Mucosa of stomach (tissue), 1 donor: ENCODE results near the gene OSBPL5.
"Not testable (repeated sequence)": the region's sequence is repeated elsewhere in the genome, so short reads cannot be mapped to it uniquely, and the experiment has no call there.

ENCODE experiments used
- H3K27me3 ChIP-seq: one replicate; pipeline ENCODE4 v1.7.0; 2013; ENCODE audit warnings: mild to moderate bottlenecking, low read length; ENCODE audit not compliant: control insufficient read depth, insufficient read depth
- H3K36me3 ChIP-seq: one replicate; pipeline ENCODE4 v1.7.0; 2013; ENCODE audit warnings: low read length; ENCODE audit not compliant: control insufficient read depth, insufficient read depth
- H3K4me1 ChIP-seq: one replicate; pipeline ENCODE4 v1.7.0; 2013; ENCODE audit warnings: mild to moderate bottlenecking, low read length; ENCODE audit not compliant: control insufficient read depth, insufficient read depth
- H3K4me3 ChIP-seq: one replicate; pipeline ENCODE4 v1.7.0; 2013; ENCODE audit warnings: low read length
- H3K9ac ChIP-seq: one replicate; pipeline ENCODE4 v1.7.0; 2013; ENCODE audit warnings: mild to moderate bottlenecking, low read length, moderate library complexity
- H3K9me3 ChIP-seq: one replicate; pipeline ENCODE4 v1.7.0; 2013; ENCODE audit warnings: mild to moderate bottlenecking, low read length, moderate library complexity; ENCODE audit not compliant: control insufficient read depth
- donor health status: Pancreatic carcinoma.

Gene OSBPL5

GRCh38 chr11:3122775-3123201 lies 42.3 kb downstream of the OSBPL5 start:
- H3K4me1 ChIP-seq = peaks cover 8% of the 10 kb centered on the region

DNA sequence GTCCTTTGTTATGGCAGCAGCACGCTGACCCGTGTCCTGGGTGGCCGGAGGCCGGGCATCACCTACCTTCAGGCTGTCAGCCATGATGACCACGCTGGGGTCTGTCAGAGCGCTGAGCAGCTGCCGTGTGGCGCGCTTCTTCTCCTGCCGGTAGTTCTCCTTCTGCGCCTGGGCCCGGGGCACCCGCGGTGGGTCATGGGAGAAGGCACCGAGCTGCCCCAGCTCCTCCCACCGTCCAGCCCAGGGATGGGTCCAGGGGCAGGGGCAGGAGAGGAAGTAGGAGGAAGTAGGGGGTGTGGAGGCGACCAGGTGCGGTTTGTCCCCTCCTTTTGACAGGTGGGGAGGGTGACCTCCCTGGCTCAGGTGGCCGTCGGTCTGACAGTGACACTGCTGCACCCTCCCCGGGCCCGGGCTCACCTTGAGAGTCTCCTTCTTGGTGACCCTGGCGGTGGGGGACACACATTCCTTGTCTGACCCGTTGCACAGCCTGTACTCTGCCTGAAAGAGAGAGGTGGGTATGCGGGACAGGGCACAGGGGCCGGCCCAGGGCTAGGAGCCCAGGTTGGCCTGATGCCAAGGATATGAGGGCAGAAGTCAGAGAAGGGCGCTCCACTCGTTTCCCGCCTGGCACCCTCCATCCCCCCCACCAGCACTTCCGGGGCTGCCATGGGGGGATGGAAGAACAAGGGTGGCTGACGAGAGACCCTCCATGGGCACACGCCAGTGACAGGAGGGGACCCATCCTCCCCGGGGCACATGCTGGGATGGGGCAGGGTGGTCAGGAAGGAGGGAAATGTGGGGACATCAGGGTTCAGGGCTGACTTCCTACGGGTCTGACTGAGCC lies 43.0 kb downstream of the OSBPL5 start:
- no peak overlapping the region for H3K9ac ChIP-seq
- H3K27me3 ChIP-seq = no peaks in the 10 kb centered on the region
- no peak overlapping the region for H3K4me3 ChIP-seq
- peaks cover 8% of the 10 kb centered on the region for H3K4me1 ChIP-seq
- H3K36me3 ChIP-seq = no peaks in the 10 kb centered on the region
- H3K9me3 ChIP-seq = no peaks in the 10 kb centered on the region

More at GRCh38 chr11:3122775-3123201, 42.3 kb downstream of the OSBPL5 start:
- Histone ChIP-seq H3K27me3 (no peaks in the 10 kb centered on the region), H3K36me3 (no peaks in the 10 kb centered on the region), H3K9ac (no peak overlapping the region), H3K9me3 (no peaks in the 10 kb centered on the region), H3K4me3 (no peak overlapping the region)

- H3K4me1 ChIP-seq = peaks cover 8% of the 10 kb centered on the region
- H3K4me3 ChIP-seq = no peak overlapping the region
- no peak overlapping the region for H3K9ac ChIP-seq
- no peaks in the 10 kb centered on the region for H3K9me3 ChIP-seq
- no peaks in the 10 kb centered on the region for H3K36me3 ChIP-seq
- H3K27me3 ChIP-seq = no peaks in the 10 kb centered on the region
Observed at GRCh38 chr11:3121416-3121815, 43.7 kb downstream of the OSBPL5 start.

DNA sequence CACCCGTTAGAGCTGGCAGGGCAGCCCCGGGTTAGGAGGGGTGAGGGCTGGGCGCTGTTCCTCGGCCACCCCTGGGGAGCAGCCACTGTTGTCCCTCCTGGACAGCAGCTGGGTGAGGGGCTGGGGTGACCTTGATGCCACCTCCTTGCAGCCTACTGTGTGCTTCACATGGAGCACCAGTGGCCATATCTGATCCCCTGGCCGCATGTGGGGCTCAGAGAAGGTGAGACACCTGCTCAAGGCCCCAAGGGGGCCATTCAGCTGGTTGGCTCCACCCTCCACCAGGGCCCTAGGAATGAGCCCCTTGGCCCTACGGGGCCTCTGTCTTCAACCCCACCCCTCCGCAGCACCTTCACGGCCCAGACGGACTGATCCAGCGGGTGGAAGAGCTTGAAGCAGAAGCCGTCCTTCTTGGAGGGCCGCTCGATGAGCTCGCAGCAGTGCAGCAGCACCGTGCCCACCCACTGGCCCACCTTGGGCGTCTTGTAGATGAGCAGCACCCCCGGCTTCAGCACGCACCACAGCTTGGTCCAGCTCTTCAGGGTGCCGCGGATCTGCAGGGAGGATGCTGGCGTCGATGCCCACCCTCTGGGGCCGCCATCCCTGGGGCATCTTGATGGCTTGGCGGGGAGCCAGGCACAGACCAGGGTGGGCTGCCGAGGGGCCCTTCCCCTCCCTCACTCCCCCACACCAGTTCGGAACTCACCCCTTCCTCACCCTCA lies 44.9 kb downstream of the OSBPL5 start:
- Histone ChIP-seq H3K9me3 (no peaks in the 10 kb centered on the region), H3K4me1 (peaks cover 8% of the 10 kb centered on the region), H3K36me3 (no peaks in the 10 kb centered on the region), H3K27me3 (no peaks in the 10 kb centered on the region), H3K4me3 (no peak overlapping the region), H3K9ac (no peak overlapping the region)

GRCh38 chr11:3119141-3119821 lies 45.8 kb downstream of the OSBPL5 start:
- H3K36me3 ChIP-seq = no peaks in the 10 kb centered on the region

DNA sequence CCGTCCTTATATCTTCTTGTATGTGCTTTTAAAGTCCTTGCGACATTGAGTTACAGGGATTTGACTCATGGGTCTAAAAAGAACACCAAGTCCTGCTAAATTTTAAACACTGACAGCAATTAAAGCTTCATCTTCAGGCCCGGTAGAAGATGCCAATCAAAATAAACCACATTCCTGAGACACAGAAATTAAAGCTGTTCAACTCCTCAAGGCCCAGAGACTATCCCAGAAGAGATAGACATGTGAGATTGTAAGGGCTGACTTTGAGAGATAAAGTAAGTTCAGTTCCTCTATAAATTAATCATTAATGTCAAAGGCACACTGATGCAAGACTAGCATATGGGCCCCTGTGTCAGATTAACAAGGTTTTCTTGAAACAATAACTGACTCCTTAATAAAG lies 49.8 kb downstream of the OSBPL5 start:
- no peak overlapping the region for H3K4me3 ChIP-seq
- no peaks in the 10 kb centered on the region for H3K36me3 ChIP-seq
- no peaks in the 10 kb centered on the region for H3K9me3 ChIP-seq
- no peaks in the 10 kb centered on the region for H3K27me3 ChIP-seq
- no peaks in the 10 kb centered on the region for H3K4me1 ChIP-seq
- no peak overlapping the region for H3K9ac ChIP-seq

More at GRCh38 chr11:3119141-3119821, 45.8 kb downstream of the OSBPL5 start:
- no peak overlapping the region for H3K4me3 ChIP-seq
- H3K27me3 ChIP-seq = no peaks in the 10 kb centered on the region
- H3K9me3 ChIP-seq = no peaks in the 10 kb centered on the region
- H3K4me1 ChIP-seq = peaks cover 8% of the 10 kb centered on the region
- H3K9ac ChIP-seq = no peak overlapping the region

DNA sequence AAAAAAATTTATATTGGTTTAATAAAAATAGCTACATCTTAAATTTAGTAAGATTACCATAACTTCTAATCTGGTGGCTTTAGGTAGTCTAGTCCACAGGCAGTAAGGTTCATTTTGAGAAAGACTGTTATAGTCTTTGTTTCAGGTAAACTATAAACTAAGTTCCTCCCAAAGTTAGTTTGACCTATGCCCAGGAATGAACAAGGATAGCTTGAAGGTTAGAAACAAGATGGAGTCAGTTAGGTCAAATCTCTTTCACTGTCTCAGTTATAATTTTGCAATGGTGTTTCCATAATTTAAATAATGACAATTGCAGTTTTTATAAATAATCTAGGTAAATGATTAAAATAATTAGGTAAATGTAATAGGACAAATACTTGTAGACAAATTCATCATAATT lies 51.4 kb downstream of the OSBPL5 start:
- H3K9me3 ChIP-seq, H3K4me3 ChIP-seq, H3K36me3 ChIP-seq, H3K27me3 ChIP-seq, H3K9ac ChIP-seq, H3K4me1 ChIP-seq: not testable (repeated sequence)

DNA sequence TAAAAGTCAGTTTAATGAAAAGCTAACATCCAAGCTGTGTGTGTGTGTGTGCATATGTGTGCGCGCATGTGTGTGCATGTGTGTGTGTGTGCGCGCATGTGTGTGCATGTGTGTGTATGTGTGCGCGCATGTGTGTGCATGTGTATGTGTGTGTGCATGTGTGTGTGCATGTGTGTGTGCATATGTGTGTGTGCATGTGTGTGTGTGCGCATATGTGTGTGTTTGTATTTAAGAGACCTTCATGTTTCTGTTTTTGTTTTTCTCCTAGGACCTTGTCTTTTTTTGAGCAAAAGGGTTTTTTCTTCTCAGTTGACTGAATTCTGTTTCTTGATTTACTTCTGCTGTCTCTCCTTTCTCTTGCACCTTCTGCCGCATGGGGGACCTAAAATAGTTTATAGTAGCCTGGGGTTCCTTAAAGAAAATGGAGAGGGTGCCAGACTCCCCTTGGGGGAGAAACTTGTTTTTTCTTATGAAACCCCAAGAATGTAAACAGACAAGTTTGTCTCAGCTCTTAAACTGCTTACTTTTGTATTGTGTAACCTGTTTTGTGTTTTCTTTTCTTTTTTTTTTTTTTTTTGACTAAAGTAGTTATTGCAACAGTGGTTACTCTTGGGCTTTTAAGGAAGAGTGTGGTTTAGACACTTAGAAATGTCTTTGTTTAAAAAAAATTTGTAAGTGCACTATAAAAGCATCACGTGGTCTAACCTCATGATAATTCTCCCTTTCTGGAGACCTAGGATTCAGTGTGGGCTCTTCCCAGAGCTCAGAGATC lies 53.0 kb downstream of the OSBPL5 start:
- Histone ChIP-seq H3K27me3 (no peaks in the 10 kb centered on the region), H3K4me1 (no peaks in the 10 kb centered on the region), H3K9me3 (no peaks in the 10 kb centered on the region), H3K9ac (no peak overlapping the region), H3K36me3 (no peaks in the 10 kb centered on the region), H3K4me3 (no peak overlapping the region)

DNA sequence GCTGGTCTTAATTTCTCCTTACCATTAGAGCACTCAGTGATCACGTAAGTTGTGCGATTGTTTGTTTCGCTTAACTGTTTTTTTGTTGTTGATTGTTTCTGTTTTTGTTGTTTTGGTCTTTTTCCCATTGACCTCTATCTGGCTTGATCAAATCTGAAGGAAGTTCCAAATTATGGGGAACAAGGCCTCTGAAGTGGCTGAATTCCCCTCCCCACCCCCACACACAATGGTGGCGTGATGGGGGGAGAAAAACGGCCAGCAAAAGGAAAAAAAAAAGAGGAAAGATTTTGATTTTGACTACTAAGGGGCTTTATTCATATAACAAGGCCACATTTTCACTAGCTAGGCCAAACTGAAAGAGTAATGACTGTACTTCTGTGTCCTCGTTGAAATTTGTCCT lies 53.6 kb downstream of the OSBPL5 start:
- Histone ChIP-seq H3K9me3 (no peaks in the 10 kb centered on the region), H3K27me3 (no peaks in the 10 kb centered on the region), H3K36me3 (no peaks in the 10 kb centered on the region)

GRCh38 chr11:3109921-3110706 lies 55.0 kb downstream of the OSBPL5 start:
- no peak overlapping the region for H3K4me3 ChIP-seq
- no peak overlapping the region for H3K9ac ChIP-seq
- no peaks in the 10 kb centered on the region for H3K9me3 ChIP-seq
- no peaks in the 10 kb centered on the region for H3K27me3 ChIP-seq
- no peaks in the 10 kb centered on the region for H3K4me1 ChIP-seq
- H3K36me3 ChIP-seq = no peaks in the 10 kb centered on the region

More for the DNA sequence above, 53.6 kb downstream of the OSBPL5 start:
- H3K9ac ChIP-seq = no peak overlapping the region
- H3K4me1 ChIP-seq = no peaks in the 10 kb centered on the region
- no peak overlapping the region for H3K4me3 ChIP-seq

DNA sequence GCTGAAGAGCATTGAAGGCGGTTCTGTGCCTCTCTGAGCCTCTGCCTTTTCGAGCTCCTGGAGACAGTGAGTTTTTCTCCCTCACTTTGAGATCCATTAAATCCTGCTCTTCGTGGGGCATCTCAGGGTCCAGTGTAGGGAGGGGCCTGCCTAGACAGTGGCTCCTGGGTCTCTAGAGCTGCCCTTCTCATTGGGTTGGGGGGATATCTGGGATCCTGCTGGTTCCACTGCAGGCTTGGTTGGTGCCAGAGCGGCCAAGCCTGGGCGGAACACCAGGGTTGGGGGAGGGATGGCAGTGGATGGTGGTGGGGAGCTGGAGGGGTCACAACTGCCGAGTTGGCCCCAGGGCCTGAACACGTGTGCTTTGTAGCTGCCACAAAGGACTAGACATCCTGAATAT lies 55.7 kb downstream of the OSBPL5 start:
- H3K4me3 ChIP-seq = no peak overlapping the region
- H3K4me1 ChIP-seq = no peaks in the 10 kb centered on the region
- no peaks in the 10 kb centered on the region for H3K27me3 ChIP-seq
- H3K36me3 ChIP-seq = no peaks in the 10 kb centered on the region
- no peak overlapping the region for H3K9ac ChIP-seq
- H3K9me3 ChIP-seq = no peaks in the 10 kb centered on the region
